ENCODE measurements around the gene PRKCG.
A peak's percentile ranks its signal among the peaks of the same experiment; 100 is the strongest.
"Not testable (repeated sequence)": the region's sequence is repeated elsewhere in the genome, so short reads cannot be mapped to it uniquely, and the experiment has no call there.

Gene PRKCG

DNA sequence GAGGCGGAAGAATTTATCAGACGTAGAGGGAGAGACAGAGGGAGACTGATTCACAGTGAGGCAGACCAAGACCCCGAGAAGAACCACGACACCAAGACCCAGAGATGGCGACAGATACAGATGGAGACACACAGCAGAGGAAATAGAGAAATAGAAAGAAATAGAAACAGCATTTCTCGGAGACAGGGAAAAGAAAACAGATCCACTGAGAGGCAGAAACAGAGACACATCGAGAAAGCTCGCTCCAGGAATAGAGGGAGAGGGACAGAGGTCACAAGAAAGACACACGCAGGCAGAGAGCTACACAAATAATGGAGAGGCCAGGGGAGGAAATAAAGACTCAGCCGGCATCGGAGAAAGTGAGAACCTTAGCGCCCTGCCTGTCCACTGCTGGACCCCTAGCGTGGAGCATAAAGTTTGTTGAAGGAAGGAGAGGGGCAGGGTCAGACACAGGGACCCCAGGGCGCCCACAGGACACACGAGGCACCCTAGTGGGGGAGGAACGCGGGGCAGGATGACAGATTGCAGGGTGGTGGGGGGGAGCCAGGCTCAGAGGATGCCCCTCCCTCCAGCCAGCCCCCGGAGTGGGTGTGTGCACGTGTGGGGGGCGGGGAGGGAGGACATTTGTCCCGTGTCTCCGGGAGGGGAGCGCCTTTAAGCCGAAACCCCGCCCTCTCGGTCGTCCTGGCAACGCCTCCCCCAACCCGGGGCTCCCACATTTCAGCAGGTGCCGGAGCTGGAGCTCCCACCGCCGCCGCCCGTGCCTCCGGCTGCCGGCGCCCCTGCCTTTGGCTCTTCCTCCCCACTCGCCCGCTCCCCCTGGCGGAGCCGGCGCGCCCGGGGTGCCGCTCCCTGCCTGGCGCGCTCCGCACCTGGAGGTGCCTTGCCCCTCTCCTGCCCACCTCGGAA is at the start of gene PRKCG:
PRKCG (plus strand) TSS at position 716 of the 909 bp plus-strand sequence. CDS start 298 bp downstream, outside the sequence.
- DNase-seq (ENCODE audit: low read depth), result no peak

DNA sequence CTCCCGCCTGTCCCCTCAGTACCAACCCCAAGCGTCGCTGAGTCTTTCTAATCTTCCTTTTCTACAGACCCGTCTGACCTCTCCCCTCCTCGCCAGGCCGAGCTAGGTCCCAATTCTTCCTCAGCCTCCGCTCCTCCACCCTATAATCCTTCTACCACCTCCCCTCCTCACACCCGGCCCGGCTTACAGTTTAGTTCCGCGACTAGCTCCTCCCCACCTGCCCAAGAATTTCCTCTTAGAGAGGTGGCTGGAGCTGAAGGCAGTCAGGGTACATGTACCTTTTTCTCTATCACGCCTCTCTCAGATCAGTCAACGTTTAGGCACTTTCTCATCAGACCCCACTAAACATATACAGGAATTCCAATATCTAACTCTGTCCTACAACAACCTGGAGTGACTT is 49.1 kb upstream of the PRKCG start:
- not testable (repeated sequence) for DNase-seq (ENCODE audit: low read depth)

DNA sequence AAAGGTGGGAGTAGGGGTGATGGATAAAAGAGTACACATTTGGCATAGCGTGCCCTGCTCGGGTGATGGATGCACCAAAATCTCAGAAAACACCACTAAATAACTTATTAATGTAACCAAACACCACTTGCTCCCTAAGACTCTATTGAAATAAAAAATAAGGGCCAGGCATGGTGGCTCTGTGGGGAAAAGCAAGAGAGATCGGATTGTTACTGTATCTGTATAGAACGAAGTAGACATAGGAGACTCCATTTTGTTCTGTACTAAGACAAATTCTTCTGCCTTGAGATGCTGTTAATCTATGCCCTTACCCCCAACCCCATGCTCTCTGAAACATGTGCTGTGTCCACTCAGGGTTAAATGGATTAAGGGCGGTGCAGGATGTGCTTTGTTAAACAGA is 43.6 kb upstream of the PRKCG start:
- DNase-seq (ENCODE audit: low read depth), result not testable (repeated sequence)

DNA sequence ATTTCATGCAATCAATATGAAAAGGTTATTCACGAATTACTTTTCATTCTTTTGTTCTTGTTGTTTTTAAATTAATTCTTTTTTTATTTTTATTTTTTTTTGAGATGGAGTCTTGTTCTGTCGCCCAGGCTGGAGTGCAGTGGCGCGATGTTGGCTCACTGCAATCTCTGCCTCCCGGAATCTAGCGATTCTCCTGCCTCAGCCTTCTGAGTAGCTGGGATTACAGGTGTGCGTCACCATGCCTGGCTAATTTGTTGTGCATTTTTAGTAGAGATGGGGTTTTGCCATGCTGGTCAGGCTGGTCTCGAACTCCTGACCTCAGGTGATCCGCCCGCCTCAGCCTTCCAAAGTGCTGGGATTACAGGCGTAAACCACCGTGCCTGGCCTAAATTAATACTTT is 41.8 kb upstream of the PRKCG start:
- DNase-seq (ENCODE audit: low read depth), result not testable (repeated sequence)

DNA sequence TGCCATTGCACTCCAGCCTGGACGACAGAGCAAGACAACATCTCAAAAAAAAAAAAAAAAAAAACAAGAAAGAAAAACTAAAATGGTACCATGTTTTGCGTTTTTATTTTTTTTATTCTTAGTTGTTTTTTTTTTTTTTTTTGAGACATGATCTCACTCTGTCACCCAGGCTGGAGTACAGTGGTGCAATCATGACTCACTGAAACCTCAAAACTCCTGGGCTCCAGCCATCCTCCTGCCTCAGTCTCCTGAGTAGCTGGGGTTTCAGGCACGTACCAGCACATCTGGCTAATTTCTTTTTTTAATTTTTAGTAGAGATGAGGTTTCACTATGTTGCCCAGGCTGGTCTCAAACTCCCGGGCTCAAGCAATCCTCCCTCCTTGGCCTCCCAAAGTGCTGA is 41.1 kb upstream of the PRKCG start:
- DNase-seq (ENCODE audit: low read depth), result not testable (repeated sequence)

DNA sequence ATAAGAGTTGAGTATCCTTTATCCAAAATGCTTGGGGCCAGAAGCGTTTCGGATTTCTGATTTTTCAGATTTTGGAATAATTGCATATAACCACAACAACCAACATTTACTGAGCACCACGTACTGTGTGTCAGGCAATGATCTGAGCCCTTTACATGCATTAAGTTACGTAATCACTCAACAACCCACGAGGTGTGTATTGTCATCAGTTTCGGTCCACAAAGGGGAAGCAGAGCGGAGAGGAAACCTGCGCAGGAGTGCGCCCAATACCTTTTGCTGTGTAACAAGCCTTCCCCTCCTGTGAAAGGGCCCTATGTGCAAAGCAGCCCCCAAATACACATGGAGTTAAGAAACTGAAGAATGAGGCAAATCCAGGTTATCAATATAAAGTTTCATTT is 37.1 kb upstream of the PRKCG start:
- DNase-seq (ENCODE audit: low read depth), result no peak

DNA sequence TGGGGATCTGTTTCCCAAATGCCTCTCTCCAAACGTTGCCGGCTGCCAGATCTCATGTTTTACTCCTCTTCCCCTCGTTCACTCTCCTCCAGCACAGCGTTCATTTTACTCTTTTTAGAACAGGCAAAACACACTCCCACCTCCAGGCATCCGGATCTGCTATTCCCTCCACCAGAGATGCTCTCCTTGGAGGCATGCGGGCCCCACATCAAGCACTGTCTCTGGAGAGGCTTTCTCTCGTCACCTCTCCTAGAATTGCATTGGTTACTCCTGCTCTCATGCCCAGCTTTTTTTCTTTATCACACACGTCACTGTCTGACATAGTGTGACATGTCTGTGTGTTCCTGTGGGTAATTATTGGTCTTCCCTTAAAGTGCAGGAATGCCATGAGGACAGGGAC is 34.4 kb upstream of the PRKCG start:
- DNase-seq (ENCODE audit: low read depth), result no peak

DNA sequence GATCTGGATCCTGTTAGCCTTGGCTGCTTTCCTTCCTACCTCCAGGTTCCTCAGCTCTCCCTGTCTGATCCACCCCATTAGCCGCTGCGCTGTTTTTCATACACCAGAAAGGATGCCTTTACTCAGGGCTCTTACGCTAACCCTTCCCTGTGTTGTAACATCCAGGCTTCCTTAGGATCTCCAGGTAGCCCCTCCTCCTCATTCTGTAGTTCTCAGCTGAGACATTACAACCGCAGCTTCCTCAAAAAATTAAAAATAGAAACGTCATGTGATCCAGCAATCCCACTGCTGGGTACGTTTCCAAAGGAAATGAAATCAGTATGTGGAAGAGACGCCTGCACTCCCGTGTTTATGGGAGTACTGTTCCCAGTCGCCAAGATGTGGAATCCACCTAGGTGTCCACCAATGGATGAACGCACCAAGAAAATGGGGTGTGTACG is 32.7 kb upstream of the PRKCG start:
- no peak for DNase-seq (ENCODE audit: low read depth)

DNA sequence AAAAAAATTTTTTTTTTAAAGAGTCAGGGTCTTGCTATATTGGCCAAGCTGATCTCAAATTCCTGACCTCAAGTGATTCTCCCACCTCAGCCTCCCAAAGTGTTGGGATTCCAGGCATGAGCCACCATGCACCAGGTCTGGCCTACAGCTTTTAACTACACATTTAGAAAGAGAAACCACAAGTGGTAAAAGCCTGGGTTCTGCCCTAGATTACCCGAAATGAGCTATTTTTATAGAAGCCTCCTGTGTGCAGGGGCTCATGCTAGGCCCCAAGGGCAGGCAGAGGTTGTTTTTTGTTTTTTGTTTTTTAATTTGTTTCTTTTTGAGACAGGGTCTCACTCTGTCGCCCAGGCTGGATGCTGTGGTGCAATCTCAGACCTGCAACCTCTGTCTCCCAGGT is 28.3 kb upstream of the PRKCG start:
- DNase-seq (ENCODE audit: low read depth), result no peak

DNA sequence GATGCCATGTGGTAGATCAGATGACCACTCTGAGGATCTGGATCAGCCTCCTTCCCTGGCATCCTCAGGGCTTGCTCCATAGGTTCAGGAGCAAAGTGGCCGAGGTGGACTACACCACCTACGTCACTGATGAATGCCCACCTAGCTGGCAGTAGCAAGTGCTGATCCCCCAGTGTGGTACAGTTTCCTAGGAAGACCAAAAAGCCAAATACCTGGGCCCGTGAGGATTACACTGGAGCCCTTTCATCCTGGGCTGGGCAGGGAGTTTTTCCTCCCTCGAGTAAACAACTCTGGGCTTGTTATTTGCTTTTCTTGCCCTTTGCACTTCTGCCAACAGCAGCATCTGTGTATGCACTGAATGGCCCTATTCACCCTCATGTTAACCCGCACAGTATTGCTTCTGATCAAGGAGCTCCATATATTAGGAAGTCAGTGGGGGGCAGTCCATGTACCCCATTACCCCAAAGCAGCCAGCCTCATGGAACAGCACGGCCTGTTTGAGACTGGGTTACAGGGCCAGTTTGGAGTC is 17.6 kb upstream of the PRKCG start:
- no peak for DNase-seq (ENCODE audit: low read depth)

DNA sequence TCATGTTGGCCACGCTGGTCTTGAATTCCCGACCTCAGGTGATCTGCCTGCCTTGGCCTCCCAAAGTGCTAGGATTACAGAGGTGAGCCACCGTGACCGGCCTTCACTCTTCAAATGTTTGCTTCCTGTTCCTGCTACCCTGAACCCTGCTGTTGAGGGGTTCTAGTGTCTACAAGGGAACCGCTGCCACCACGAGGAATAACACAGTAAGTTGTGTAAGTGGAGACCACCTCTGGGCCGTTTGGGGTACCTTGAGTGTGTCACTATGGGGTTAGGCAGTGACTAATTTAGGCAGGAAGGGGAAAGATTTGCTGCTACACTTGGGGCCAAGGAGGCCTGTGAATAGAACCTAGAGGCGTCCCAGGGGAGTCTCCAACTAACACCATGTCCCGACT is 16.5 kb upstream of the PRKCG start:
- no peak for DNase-seq (ENCODE audit: low read depth)

DNA sequence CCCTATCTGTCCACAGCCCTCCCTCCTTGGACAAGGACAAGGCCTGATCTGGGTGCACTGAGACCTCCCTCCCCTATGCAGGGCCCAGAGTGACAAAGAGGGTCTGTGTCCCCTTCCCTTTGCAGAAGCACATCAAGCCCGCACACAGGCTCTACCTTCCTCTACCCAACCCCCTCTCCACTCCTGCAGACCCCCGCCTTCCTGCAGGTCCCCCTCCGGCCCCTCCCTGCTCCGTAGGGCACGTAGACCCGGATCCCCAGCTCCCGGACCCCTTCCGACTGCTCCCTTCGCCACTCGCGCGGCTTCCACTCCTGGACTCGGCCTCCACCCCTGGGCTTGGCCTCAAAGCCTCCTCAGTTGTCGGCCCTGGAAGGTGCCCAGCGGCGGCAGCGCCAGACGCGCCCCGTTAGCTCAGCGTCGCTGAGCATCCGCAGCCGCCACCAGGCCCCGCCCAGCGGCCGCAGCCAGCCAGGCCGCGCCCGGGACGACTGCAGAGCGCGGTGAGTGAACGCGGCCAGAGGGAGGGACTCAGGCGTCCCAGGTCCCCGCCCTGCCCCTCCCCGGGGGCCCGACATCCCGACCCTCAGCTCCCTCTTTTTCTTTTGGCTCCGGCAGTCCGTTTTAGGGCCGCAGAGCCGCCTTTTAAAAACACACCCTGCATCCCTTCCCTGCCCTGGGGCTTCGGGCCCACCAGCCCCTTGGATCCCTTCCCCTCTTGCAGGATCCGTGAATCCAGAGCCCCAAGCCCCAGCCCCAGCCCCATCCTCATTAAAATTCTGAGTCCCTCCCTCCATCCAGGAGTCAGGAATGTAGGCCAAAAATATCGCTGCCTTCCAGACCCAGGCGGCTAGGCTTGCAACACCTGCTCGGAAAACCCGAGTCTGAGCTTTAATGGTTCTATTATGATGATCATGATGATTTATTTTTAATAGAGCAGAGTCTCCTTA is 15.8 kb upstream of the PRKCG start:
- DNase-seq (ENCODE audit: low read depth), result no peak

DNA sequence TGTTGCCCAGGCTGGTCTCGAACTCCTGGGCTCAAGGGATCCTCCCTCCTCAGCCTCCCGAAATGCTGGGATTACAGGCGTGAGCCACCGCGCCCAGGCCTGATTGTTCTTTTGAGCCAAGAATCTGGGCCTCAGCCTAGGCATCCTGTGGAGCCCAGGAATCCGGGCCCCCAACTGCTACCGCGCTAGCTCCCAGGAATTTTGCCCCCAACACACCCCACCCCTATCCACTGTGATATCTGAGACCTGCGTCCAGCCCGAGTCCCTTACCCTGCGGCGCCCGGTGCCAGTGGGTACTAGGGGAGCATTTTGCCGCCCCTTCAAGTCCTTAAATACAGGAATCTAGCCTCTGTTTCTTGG is 15.2 kb upstream of the PRKCG start:
- DNase-seq (ENCODE audit: low read depth), result no peak

DNA sequence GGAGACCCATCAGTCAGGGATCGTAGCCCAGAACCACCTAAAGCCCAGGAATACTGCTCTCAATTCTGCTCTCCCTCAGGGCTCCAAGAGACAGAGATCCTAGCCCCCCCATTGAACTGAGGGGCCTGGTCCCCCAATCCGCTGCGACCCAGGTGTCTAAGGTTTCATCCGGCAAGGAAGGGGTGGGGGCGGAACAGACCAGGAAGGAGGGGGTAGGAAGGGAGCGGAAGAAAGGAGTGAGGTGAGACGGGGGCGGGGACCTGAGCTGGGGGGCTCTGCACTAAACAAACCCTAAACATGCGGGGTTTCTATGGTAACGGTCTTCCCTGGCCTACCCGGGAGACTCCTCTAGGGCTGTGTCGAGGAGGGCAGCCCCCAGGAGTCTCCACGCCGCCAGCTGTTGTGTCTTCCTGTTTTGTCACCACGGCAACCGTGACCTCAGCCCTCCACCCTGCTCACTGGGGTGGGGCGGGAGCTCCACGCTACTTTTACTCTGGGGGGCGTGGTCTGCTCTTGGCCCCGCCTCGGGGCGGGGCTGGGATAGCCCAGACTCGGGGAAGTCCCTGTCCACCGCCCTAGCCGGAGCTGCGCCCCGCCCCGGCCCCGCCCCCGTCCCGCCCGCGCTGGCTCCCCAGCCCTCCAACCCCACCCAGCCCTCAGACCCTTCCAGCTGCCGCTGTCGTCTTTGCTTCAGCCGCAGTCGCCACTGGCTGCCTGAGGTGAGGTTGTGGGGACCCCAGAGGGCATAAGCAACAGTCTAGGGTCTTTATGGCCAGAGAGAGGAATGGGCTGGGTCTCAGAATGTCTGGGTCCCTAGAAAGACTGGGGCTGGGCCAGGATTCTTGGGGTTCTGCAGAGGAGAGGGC is 14.5 kb upstream of the PRKCG start, which contains the start of gene MYADM:
MYADM (plus strand) TSS at position 659 of the 866 bp plus-strand sequence. CDS start 5,647 bp downstream, outside the sequence.
- peak; percentile 97 for DNase-seq (ENCODE audit: low read depth)

DNA sequence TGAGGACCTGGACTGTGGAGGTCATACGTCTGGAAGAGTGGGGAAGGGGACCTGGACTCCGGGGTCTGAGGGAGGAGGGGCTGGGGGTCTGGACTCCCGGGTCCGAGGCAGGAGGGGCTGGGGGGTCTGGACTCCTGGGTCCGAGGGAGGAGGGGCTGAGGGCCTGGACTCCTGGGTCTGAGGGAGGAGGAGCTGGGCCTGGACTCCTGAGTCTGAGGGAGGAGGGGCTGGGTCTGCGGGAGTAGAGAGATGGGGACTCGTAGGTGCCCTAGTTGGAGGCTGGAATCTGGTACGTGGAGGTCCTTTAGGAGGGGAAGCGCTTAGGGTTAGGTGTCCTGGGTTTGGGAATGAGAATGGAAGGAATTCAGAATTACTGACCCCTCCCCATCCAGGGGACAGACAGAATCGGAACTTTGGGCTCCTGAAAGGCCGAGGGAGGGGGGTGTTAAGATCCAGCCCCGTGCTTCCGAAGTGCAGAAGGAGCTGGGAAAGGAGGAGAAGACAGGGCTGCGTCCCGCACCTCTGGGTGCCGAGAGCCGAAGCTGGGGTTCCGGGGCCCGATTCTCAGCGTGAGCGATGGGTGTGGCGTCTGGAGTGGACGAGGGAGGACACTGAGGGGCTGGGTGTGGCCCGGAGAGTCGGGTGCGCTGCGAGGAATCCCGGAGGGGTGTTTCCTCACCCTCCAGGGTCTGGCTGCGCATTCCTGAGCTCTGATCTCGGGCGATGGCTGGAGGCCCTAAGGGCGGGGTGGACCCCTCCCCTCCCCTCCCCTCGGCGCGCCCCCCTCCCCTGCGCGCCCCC is 13.7 kb upstream of the PRKCG start:
- no peak for DNase-seq (ENCODE audit: low read depth)

DNA sequence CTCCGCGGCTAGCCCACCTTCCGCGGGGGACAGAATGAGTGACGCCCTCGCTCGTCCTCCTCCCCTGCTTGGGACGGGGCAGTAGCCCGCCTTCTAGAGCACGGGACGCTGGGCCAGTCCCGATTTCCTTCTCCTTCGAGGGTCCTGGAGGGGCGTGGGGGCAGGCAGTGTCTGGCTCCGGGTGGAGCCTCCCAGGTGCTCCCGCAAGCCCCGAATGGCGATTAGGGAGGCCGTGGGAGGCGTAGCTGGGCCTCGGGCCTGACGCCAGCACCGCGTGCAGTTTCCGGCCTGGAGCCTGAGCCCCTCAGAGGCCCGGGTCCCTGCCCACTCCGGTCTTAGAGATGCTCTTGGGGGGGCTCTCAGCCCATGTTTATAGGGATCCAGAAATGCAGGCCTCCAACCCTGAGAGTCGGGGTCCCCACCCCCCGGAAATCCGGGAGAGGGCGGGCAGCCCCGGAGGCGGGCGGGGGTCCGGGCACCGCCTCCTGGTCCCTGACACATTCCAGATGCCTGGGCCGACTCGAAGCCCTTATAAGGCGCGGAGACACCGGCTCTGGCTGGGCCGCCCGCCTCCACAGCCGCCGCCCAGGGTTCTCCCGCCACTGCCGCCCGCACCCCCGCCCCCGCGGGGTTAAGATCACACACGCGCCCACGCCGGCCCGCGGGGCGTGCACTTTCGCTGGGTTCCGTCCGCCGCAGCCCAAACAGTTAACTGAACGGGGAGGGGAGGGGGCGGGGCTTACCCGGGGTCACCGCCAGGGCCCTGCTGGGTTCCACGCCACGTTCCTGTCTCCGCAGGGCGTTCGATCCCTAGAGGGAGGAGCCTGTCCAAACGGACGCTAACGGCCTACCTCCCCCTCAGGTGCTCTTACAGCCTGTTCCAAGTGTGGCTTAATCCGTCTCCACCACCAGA is 12.8 kb upstream of the PRKCG start:
- peak; percentile 94 for DNase-seq (ENCODE audit: low read depth)

DNA sequence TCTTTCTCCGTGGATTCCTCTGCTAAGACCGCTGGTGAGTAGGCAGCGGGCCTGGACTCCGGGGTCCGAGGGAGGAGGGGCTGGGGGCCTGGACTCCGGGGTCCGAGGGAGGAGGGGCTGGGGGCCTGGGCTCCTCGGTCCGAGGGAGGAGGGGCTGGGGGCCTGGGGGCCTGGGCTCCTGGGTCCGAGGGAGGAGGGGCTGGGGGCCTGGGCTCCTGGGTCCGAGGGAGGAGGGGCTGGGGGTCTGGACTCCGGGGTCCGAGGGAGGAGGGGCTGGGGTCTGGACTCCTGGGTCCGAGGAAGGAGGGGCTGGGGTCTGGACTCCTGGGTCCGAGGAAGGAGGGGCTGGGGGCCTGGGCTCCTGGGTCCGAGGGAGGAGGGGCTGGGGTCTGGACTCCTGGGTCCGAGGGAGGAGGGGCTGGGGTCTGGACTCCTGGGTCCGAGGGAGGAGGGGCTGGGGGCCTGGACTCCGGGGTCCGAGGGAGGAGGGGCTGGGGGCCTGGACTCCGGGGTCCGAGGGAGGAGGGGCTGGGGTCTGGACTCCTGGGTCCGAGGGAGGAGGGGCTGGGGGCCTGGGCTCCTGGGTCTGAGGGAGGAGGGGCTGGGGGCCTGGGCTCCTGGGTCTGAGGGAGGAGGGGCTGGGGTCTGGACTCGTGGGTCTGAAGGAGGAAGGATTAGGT is 12.1 kb upstream of the PRKCG start:
- DNase-seq (ENCODE audit: low read depth), result not testable (repeated sequence)

DNA sequence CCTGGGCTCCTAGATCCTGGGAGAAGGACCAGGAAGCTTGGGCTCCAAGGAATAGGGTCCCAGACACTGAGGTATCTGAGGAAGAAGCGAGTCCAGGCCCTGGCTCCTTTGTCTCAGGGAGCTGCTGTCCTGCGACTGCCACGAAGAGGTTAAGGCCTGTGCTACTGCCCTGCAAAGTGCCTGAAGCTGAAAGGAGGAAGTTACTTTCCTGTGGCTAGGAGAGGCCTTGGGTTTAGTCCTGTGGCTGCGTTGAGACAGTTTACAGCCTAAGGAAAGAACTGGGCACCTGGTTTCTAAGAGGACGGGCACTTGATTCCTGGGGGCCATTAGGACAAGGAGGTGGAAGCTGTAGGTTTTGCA is 11.5 kb upstream of the PRKCG start:
- no peak for DNase-seq (ENCODE audit: low read depth)

DNA sequence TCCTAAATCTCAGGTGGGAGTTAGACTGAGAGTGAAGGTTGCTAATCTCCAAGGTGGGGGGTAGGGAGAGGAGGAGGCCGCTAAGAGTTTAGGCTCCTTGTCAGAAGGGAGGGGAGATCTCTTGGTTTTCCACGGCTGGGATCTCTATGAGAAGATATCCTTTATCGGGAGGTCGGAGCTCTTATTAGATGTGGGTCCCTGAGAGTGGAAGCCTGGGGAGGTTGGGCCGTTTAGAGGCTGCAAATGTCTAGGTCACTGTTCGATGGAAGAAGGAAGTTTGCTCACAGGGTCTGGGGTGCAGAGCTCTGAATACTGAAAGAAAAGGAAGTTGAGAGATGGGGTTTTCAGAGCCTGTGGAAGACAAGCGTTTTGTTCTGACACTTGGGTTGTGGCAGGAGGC is 10.5 kb upstream of the PRKCG start:
- no peak for DNase-seq (ENCODE audit: low read depth)

Data from CMK (cell line).